HG03159 (cell line): Measurements from ENCODE around the gene FNDC8.
"Not testable (repeated sequence)": the region's sequence is repeated elsewhere in the genome, so short reads cannot be mapped to it uniquely, and the experiment has no call there.

Experiments used
- ATAC-seq: cut with Tn5 transposase; IDR thresholded peaks from one replicate; pipeline ENCODE4 v1.9.1; 2021; ENCODE audit warnings: mild to moderate bottlenecking, moderate library complexity; ENCODE audit not compliant: unreplicated experiment

Gene FNDC8

DNA sequence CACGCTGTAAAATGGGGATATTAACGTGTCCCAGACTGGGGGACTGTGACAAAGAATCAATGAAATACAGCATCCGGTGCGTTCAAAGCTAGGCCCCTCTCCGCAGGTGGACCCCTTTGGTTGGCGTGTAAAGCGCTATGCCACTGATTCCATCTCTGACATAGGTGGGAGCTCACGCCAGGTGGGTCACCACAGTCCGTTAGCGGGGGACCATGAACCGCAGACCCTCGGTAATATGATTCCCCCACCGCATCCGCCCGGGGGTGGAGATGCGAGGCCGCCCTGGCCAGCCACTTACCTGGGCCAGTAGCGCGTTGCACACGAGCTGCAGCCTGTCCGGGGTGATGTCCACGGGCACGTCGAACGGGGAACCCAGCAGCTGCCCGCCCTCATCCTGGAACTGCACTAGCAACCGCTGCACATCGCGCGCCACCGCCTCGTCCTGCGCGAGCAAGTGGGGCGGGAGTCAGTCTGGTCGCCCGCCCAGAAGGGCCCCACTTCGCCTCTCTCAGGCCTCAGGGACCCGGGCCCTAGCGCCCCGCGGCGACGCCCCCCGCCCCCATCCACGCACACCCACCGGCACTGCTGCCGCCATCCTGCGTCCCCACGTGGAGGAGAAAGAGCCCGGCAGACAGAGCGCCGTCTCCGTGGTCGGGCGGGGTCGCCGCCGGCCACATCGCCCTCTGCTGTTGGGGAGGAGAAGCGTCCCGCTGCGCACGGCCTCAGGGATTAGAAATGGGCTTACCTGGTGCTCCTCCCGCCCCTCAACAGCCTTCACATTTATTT is 20.5 kb downstream of the FNDC8 start, which contains the start of gene NLE1:
Gene NLE1 (minus strand): TSS at position 623 of the 786 bp plus-strand sequence. CDS start 28 bp downstream, at position 595.
- peak; percentile 87 for ATAC-seq

DNA sequence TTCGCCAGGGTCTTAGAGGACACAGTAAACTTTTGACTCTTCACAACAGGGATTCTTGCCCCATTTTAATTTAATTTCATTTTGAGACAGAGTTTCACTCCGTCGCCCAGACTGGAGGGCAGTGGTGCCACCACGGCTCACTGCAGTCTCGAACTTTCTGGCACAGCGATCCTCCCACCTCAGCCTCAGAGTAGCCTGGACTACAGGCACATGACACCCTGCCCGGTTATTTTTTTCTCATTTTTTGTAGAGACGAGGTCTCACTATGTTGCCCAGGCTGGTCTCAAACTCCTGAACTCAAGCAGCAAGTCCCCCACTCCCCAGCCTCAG is 21.0 kb downstream of the FNDC8 start:
- no peak for ATAC-seq

GRCh38 chr17:35144840-35145239 is 23.4 kb downstream of the FNDC8 start:
- ATAC-seq = no peak

DNA sequence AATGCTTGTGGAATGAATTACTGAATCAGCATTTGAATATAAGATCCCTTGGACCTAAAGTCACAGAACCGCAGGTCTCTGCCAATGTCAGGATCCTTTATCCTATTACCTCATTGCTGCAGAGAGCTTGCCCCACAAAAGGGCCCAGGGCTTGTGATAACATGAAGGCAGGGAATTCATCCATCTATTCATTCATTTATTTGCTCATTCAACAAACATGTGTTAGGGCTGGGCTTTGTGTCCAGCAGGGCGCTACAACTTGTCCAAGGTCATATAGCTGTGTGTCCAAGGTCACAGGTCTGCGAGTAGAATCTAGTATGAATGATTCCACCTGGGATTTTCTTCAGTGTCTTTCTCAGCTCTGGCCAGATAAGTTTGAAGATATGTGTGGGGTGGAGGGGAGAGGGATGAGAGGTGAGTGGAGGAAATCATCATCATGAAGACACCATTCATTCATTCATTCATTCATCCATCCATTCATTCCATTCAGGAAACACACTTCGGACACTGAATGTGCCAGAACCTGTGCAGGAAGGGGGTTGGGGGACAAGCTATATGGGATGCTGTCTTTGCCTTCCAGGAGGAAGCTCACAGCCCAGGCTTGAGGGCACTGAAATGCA is 24.9 kb downstream of the FNDC8 start:
- no peak for ATAC-seq

GRCh38 chr17:35147375-35147905 is 26.0 kb downstream of the FNDC8 start, which contains the start of gene UNC45B:
Gene UNC45B (plus strand): TSS chr17:35147817. CDS start chr17:35148264, 447 bp downstream.
- ATAC-seq = no peak

- ATAC-seq = no peak
Observed at GRCh38 chr17:35148144-35148543, 26.7 kb downstream of the FNDC8 start.

DNA sequence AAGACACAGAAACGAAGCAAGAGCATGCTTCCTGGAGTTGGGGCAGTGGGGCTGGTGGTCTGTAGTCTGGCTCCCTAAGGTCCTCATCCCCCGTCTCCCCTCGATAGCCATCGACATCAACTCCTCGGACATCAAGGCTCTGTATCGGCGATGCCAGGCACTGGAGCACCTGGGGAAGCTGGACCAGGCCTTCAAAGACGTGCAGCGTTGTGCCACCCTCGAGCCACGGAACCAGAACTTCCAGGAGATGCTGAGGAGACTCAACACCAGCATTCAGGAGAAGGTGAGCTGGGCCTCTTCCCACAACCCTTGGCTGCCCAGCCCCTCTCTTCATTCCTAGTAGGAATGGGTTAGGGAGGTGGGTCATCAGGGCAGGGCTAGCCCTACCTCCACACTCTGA is 28.5 kb downstream of the FNDC8 start:
- ATAC-seq = no peak

DNA sequence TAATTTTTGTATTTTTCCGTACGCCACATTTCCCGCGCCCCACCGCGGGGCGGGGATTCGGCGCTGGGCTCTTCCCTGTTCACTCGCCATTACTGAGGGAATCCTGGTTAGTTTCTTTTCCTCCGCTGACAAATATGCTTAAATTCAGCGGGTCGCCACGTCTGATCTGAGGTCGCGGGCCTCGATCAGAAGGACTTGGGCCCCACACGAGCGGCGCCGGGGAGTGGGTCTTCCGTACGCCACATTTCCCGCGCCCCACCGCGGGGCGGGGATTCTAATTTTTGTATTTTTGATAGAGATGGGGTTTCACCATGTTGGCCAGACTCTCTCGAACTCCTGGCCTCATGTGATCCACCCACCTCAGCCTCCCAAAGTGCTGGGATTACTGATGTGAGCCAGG is 29.7 kb downstream of the FNDC8 start:
- not testable (repeated sequence) for ATAC-seq

DNA sequence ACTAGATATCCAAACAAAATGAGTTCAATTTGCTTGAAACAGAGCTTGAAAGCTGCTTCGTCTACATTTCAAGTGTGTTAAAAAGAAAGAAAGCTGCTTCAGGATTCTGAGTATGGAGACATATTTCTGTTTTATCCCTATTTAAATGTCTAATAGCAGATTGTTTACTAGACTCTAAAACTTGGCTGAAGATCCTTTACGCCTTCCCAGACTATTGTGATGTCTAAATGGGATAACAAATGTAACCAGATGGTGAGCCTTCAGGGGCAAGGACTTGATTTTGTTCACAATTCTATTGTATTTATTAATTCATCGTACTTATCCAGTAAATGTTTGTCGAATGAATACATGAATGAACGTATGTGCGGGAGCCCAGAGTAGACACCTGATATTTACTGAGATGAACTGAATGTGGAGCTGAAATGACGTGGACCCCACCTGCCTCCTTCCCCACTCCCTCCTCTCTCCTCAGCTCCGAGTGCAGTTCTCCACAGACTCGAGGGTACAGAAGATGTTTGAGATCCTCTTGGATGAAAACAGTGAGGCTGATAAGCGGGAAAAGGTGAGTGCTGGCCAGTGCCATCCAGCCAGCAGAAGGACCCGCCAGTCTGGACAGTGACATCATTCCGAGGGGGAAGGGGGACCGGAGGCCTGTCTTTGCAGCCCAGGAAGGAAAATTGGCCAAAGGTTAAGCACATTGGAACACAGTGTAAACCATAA is 31.2 kb downstream of the FNDC8 start:
- no peak for ATAC-seq

DNA sequence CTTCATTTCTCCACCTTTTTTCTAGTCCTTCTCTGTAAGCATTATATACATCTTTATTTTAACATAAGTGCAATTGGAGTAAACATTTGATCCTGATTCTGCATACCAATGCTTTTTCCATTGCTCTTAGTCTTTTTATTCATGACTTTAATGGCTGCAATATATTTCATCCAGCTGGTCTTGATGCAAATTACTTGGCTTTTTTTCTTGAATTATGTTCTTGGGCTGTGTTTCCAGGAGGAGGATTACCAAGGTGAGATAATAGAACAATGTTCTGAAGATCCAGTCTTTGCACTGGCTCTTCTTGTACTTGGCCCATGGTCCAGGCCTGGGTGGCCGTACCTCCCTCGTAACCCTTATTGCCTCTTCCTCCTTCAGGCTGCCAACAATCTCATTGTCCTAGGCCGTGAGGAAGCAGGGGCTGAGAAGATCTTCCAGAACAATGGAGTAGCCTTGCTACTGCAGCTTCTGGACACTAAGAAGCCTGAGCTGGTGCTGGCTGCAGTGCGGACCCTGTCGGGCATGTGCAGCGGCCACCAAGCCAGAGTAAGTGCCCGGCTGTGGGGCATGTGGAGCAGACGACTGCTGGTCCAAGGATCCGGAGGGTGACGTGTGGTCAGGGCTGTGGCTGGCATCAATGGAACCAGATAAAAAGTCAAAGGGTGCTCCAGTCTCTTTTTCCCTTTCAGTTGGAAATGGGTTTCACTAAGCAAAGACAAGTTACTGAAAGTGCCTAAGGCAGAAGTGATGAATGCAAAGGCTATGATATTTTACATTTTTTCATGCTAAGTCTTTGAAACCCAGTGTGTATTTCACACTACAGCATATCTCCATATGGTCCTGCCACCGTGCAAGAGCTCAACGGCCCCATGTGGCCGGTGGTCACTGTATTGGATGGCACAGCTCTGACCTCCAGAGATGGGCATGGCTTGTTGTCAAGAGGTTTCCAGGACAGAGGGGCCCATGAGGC is 33.1 kb downstream of the FNDC8 start:
- no peak for ATAC-seq

DNA sequence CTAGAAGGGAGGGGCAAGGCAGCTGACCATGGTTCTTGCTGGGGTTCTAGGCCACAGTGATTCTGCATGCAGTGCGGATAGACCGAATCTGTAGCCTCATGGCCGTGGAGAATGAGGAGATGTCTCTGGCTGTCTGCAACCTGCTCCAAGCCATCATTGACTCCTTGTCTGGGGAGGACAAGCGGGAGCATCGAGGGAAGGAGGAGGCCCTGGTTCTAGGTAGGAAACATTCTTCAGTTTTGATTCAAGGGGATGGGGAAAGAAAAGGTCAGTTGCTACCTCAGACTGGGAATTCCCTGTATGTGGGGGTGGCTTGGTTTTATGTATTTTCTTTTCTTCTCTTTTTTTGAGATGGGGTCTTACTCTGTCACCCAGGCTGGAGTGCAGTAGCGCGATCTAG is 33.8 kb downstream of the FNDC8 start:
- no peak for ATAC-seq

DNA sequence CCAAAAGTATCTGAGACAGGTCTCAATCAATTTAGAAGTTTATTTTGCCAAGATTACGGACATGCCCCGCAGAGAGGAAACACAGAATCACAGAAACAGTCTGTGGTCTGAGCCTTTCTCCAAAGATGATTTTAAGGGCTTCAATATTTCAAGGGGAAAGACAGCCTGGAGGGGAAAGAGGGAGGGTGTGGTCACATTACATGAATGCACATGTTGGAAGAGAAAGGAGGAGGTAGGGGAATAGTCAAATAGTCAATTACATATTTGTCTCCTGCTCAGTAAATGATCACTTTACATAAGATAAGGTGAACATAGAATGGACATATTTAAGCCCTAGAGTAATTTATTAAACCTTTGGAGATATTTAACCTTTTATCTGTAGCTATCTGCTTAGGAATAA is 38.5 kb downstream of the FNDC8 start:
- ATAC-seq = no peak

DNA sequence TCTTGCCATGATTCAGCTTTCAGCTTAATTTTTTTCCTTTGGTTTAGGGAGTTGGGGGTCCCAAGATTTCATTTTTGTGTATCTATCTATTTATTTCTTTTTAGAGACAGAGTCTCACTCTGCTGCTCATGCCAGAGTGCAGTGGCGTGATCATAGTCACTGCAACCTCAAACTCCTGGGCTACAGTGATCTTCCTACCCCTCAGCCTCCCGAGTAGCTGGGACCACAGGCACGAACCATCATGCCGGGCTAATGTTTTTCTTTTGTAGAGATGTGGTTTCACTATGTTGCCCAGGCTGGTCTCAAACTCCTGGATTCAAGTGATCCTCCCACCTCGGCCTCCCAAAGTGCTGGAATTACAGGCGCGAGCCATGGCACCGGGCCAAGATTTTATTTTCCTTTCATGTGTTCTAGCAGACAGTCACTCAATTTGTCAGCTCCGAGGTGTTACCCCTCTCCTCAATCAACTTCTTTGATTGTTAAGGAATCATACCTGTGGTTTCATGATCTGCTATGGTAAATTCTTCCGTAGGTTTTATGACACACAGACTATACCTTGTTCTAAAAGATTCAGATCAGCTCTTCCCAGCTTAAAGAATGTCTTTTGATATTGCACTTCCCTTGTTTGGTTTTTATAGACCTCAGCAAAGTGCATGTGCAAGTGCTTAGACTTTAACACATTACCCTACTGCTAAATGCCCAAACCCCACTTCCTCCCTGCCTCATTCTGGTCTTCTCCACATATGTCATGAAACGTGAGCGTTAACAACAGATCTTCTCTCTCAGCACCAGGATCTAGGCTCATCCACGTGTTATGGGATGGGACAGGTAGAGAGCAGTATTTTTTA is 39.2 kb downstream of the FNDC8 start:
- no peak for ATAC-seq

GRCh38 chr17:35161281-35161761 is 39.9 kb downstream of the FNDC8 start:
- no peak for ATAC-seq

DNA sequence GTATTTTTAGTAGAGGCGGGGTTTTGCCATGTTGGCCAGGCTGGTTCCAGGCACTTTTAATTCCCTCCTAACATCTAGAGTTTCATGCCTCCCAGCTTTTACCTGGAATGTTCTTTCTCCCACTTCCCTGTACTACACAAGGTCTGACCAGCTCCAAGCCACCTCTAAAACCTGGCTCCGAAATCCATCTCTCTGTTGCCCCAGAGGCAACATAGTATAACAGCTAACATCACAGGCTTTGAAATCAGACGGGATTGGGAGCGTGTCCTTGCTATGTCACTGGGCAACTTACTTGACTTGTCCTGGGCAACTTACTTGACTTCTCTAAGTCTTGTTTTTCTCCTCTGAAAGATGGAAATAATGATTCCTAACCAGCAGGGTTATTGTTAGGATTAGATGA is 41.3 kb downstream of the FNDC8 start:
- ATAC-seq = no peak

- no peak for ATAC-seq
Observed at GRCh38 chr17:35163886-35164285, 42.5 kb downstream of the FNDC8 start.

- no peak for ATAC-seq
Observed at GRCh38 chr17:35164716-35165115, 43.3 kb downstream of the FNDC8 start.

GRCh38 chr17:35166526-35166925 is 45.1 kb downstream of the FNDC8 start:
- ATAC-seq = no peak

DNA sequence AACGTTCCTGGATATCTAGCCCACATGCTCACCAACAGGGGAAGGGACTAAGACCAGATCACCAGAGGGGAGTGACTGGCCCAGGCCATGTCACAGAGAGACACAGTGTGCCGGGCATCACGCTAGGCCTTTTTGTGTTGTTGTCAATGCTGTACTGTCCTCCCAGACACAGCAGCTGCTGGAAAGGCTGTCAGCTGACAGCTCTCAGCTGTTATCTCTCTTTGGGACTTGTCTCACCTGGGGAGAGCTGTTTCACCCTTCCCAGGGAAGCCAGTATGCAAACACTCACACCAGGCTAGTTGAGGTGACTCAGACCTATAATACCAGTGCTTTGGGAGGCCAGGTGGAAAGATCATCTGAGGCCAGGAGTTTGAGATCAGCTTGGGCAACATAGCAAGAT is 45.6 kb downstream of the FNDC8 start:
- no peak for ATAC-seq
